Transverse colon (tissue), 4 donors: ENCODE results near the gene CAPSL. TPM values are rescaled to one million over a fixed set of nuclear protein-coding genes. Genes with fewer than 3 reads are reported as not detected.

ENCODE experiments used
- DNase-seq: peaks from one replicate; pipeline ENCODE4 v3.0.0-alpha.2; 2019
- H3K27ac ChIP-seq, 4 donors: fragments of 200-600 bp; sonication (generic); 2 replicates each; pipeline ENCODE4 v1.5.1; 2016 to 2018; ENCODE audit warnings: inconsistent platforms in 4 of 4
- H3K27me3 ChIP-seq: fragments of 200-600 bp; sonication (generic); 2 replicates; pipeline ENCODE4 v1.5.1; 2017; ENCODE audit warnings: inconsistent platforms
- H3K36me3 ChIP-seq, 4 donors: fragments of 200-600 bp; sonication (generic); 2 replicates each; pipeline ENCODE4 v1.5.1; 2017 to 2019; ENCODE audit warnings: inconsistent platforms in 4 of 4
- H3K4me1 ChIP-seq, 4 donors: fragments of 200-600 bp; sonication (generic); 2 replicates each; pipeline ENCODE4 v1.5.1; 2017 to 2020; ENCODE audit warnings: inconsistent platforms in 4 of 4
- H3K4me3 ChIP-seq, 4 donors: fragments of 200-600 bp; sonication (generic); 1 replicate in 1 of 4; 2 replicates in 3 of 4; pipeline versions ENCODE4 v1.5.1 to v1.6.1; 2017 to 2019; ENCODE audit warnings: inconsistent platforms in 4 of 4
- H3K9me3 ChIP-seq, 2 donors: fragments of 200-600 bp; sonication (generic); 2 replicates each; pipeline ENCODE4 v1.5.1; 2017 to 2019; ENCODE audit warnings: inconsistent platforms in 2 of 2
- EP300 ChIP-seq: sonication (generic); formaldehyde crosslinking; IDR thresholded peaks from one replicate; pipeline ENCODE4 v1.6.1; 2017; ENCODE audit warnings: antibody characterized with exemption, low read depth
- POLR2A ChIP-seq: fragments of 450-650 bp; IDR thresholded peaks from one replicate; pipeline ENCODE4 v1.6.1; 2016; ENCODE audit warnings: antibody characterized with exemption, mild to moderate bottlenecking, moderate library complexity
- POLR2AphosphoS5 ChIP-seq, 3 donors: sonication (generic); formaldehyde crosslinking; IDR thresholded peaks; one replicate each; pipeline ENCODE4 v1.6.1; 2016; ENCODE audit warnings: antibody characterized with exemption in 3 of 3
- WGBS, 2 donors: methylation state at CpG; one replicate each; pipeline ENCODE4 v1.1.5; 2018; ENCODE audit warnings: low coverage in 1 of 2; 5-methylcytosine and 5-hydroxymethylcytosine counted together
- in situ Hi-C, 4 donors: fragments of 200-750 bp; cut with MboI; loops; one replicate each; pipeline versions ENCODE4 v1.15.0 to v1.15.1; 2017; ENCODE audit warnings: low sequenced_read_pairs in 3 of 4, low pct_ligation_motif_present in 1 of 4, low pct_unique_long_range_greater_than_20kb in 1 of 4
- intact Hi-C: fragments of 100-400 bp; cut with DNase I; formaldehyde crosslinking; loops from one replicate; pipeline ENCODE4 v1.15.1; 2023; ENCODE audit warnings: low total_unique reads
- total RNA-seq, 4 donors: library from RNA; depleted of rRNA; stranded (reverse); fragments of >200 nt; gene quantifications; one replicate each; pipeline ENCODE4 v1.1.0, GENCODE V29; 2016
- TF ChIP-seq, protein P1 (sequence below), 5 experiments: fragments of 200-600 bp in 3 of 5; fragments of 450-650 bp in 2 of 5; sonication (generic) in 3 of 5; IDR thresholded peaks; 1 replicate in 2 of 5; 2 replicates in 3 of 5; pipeline ENCODE4 v1.5.1; 2016 to 2017; ENCODE audit warnings: antibody characterized with exemption in 5 of 5, inconsistent platforms in 3 of 5, mild to moderate bottlenecking in 2 of 5, moderate library complexity in 1 of 5

Gene CAPSL
- total RNA-seq, 4 donors from 2014 or later, result not detected

DNA sequence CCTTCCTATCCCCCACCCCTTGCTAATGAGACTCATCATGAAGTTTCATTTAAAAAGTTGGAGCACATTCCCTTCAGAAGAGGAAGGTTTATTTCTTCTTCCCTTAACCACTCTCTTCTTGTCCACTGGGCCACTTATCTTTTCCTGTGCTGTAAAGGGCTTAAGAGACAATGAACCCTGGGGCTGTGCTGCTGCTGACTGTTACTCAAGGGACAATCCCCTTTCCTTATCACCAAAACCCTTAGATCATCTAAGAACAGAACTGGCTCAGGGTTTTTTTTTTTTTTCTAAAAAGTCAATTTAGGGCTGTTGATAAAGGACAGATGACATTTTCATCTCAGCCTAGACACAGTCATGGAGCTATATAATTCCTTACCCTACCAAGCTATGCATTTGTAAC is 29.6 kb downstream of the CAPSL start:
- no peaks in the 10 kb centered on the region for H3K36me3 ChIP-seq
- TF ChIP-seq EP300, result no peak
- TF ChIP-seq POLR2AphosphoS5 (IDR thresholded peaks at IDR 0.05), result no peak
- TF ChIP-seq POLR2A, result no peak
- TF ChIP-seq, protein P1, sequence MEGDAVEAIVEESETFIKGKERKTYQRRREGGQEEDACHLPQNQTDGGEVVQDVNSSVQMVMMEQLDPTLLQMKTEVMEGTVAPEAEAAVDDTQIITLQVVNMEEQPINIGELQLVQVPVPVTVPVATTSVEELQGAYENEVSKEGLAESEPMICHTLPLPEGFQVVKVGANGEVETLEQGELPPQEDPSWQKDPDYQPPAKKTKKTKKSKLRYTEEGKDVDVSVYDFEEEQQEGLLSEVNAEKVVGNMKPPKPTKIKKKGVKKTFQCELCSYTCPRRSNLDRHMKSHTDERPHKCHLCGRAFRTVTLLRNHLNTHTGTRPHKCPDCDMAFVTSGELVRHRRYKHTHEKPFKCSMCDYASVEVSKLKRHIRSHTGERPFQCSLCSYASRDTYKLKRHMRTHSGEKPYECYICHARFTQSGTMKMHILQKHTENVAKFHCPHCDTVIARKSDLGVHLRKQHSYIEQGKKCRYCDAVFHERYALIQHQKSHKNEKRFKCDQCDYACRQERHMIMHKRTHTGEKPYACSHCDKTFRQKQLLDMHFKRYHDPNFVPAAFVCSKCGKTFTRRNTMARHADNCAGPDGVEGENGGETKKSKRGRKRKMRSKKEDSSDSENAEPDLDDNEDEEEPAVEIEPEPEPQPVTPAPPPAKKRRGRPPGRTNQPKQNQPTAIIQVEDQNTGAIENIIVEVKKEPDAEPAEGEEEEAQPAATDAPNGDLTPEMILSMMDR (IDR thresholded peaks at IDR 0.05), result no peak
- in situ Hi-C loops (loop anchor here in 2 of 4 donors (25.0 kb wide), 2 partner anchors 247 to 272 kb away; no protein-coding TSS in a partner anchor), intact Hi-C loops (no loop called here)
- no peak for DNase-seq
- no peaks in the 10 kb centered on the region for H3K9me3 ChIP-seq
- H3K27ac ChIP-seq, result no peak overlapping the region
- no peak overlapping the region for H3K4me3 ChIP-seq
- H3K4me1 ChIP-seq, result no peaks in the 10 kb centered on the region
- no peaks in the 10 kb centered on the region for H3K27me3 ChIP-seq

DNA sequence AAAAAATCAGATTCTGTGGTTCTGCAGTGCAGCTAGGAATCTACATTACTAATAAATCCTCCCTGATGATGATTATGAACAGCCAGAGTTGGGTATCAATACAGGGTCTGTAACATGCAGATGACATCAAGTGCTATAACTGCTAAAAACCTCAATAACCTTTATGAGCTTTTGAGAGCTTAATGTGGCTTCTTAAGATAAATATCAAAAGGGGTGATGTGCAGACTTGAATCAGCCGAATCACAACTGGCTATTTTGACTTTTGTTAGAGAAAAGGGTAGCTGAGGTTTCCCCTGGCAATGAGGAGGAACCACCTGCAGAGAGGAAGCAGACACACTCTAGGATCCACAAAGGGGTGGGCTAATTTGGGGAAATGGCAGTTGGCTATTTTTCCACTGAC is 30.2 kb downstream of the CAPSL start:
- no peaks in the 10 kb centered on the region for H3K36me3 ChIP-seq
- H3K27ac ChIP-seq, result no peak overlapping the region
- TF ChIP-seq, protein P1 (IDR thresholded peaks at IDR 0.05), result no peak
- no peak for TF ChIP-seq POLR2AphosphoS5 (IDR thresholded peaks at IDR 0.05)
- no peak for TF ChIP-seq EP300
- no peak for TF ChIP-seq POLR2A
- intact Hi-C loops, result no loop called here
- no peak for DNase-seq
- H3K4me3 ChIP-seq, result no peak overlapping the region
- in situ Hi-C loops, result loop anchor here in 2 of 4 donors (25.0 kb wide), 2 partner anchors 246 to 271 kb away; no protein-coding TSS in a partner anchor
- no peaks in the 10 kb centered on the region for H3K4me1 ChIP-seq
- whole genome bisulfite sequencing, 2 donors, result 29 to 55% methylated on average over 1 of the region's 1 CpG
- no peaks in the 10 kb centered on the region for H3K9me3 ChIP-seq
- H3K27me3 ChIP-seq, result no peaks in the 10 kb centered on the region

DNA sequence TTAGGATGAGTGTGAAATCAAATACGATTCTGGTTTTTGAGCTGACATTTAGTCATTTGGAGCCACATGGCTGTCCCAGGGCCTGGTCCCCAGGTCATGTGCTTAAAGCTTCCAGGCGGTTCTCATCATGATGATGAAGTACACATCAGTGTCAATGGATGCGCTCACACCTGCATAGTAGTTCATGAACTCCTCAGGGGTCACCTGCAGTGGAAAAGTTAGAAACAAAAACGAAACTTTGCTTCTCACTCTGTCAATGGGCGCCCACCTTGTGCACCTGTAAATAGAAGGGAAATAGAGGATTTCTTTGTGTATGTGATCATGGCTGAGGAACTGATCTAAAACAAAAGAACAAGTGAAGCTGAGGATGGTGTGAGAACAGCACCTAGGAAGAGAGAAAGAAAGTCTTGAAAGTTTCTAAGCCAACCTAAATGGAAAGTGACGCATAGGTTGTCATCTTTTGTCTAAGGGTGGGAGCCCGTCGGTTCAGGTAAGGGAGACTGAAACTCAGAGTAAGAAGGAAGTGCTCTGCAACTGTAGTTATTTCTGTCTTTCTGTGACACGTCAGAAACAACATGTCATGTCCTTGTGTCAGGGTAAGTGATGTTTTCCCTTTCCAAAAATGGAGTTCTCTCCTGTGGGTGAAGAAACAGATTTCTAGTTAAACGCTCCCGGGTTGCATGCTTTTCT is 33.8 kb downstream of the CAPSL start:
- Histone ChIP-seq H3K27ac (no peak overlapping the region), H3K4me3 (no peak overlapping the region), H3K36me3 (no peaks in the 10 kb centered on the region), H3K27me3 (no peaks in the 10 kb centered on the region), H3K4me1 (no peaks in the 10 kb centered on the region), H3K9me3 (no peaks in the 10 kb centered on the region)
- WGBS, 2 donors, result 64 to 65% methylated on average over 10 to 11 of the region's 11 CpGs
- intact Hi-C loops, result no loop called here
- DNase-seq, result no peak
- in situ Hi-C loops, result loop anchor here in 2 of 4 donors (25.0 kb wide), 2 partner anchors 242 to 267 kb away; no protein-coding TSS in a partner anchor
- TF ChIP-seq EP300, result no peak
- TF ChIP-seq POLR2A, result no peak

DNA sequence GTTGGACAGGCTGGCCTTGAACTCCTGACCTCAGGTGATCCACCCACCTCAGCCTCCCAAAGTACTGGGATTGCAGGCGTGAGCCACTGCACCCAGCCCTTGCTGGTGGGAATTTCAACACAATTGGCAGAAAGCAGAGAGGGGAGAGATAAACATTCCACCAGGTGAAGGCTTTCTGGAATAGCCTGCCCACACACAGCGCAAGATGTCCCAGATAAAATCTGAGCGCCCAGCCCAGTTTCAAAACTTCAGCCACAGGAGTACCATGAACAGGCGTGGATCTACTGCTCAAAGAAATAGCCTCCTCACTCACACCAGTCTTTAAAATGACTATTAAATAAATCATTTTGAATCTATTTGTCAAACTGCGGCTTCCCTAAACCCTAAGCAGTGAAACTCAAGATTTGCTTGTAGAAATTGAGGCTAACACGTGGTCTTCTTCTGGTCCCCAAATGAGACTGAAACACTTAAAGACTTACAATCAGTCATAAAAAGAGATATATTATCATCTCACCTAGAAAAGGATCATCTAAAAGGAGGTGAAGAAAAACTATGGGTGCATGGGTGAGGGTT is 34.7 kb downstream of the CAPSL start:
- H3K4me1 ChIP-seq, result no peaks in the 10 kb centered on the region
- H3K36me3 ChIP-seq, result no peaks in the 10 kb centered on the region
- H3K27me3 ChIP-seq, result no peaks in the 10 kb centered on the region
- no peaks in the 10 kb centered on the region for H3K9me3 ChIP-seq
- no peak overlapping the region for H3K4me3 ChIP-seq
- in situ Hi-C loops, result loop anchor here in 2 of 4 donors (25.0 kb wide), 2 partner anchors 241 to 266 kb away; no protein-coding TSS in a partner anchor
- no peak overlapping the region for H3K27ac ChIP-seq
- no peak for DNase-seq
- no peak for TF ChIP-seq POLR2A
- TF ChIP-seq, protein P1 (IDR thresholded peaks at IDR 0.05), result no peak
- intact Hi-C loops, result no loop called here
- WGBS, 2 donors, result 83 to 93% methylated on average over 5 to 6 of the region's 6 CpGs
